K562 (cell line): Measurements from ENCODE around the gene PIK3CD. TPM values are rescaled to one million over a fixed set of nuclear protein-coding genes. Genes with fewer than 3 reads are reported as not detected.

ENCODE experiments used
- BRCA1 ChIP-seq, 2 experiments: fragments of 450-650 bp in 1 of 2; sonication (generic) in 1 of 2; formaldehyde crosslinking in 1 of 2; IDR thresholded peaks; 2 replicates each; pipeline versions ENCODE4 v1.5.0 to v1.6.1; 2017 to 2020; ENCODE audit warnings: mild to moderate bottlenecking in 1 of 2, missing genetic modification reagents in 1 of 2
- CLOCK ChIP-seq: fragments of 250-450 bp; sonication (Bioruptor Pico); IDR thresholded peaks from 2 replicates; pipeline ENCODE4 v1.4.0; 2020; ENCODE audit warnings: mild to moderate bottlenecking, moderate library complexity, borderline replicate concordance
- HMGN3 ChIP-seq: IDR thresholded peaks from 2 replicates; pipeline ENCODE4 v1.6.1; 2011; ENCODE audit warnings: borderline replicate concordance, low read depth, mild to moderate bottlenecking, mixed read lengths, low read length; ENCODE audit not compliant: insufficient read length; ENCODE audit errors: extremely low read depth
- NFXL1 ChIP-seq: fragments of 450-650 bp; formaldehyde crosslinking; IDR thresholded peaks from 2 replicates; pipeline ENCODE4 v1.4.0; 2021; ENCODE audit warnings: mild to moderate bottlenecking
- NR2C2 ChIP-seq, 2 experiments: fragments of 200-800 bp in 1 of 2; sonication (Bioruptor generic) in 1 of 2; sonication (generic) in 1 of 2; formaldehyde crosslinking in 1 of 2; IDR thresholded peaks; 2 replicates each; pipeline versions ENCODE4 v1.6.1 to v1.8.0; 2016 to 2022; ENCODE audit warnings: mild to moderate bottlenecking in 1 of 2, missing compliant biosample characterization in 1 of 2, missing genetic modification characterization in 1 of 2, missing genetic modification reagents in 1 of 2
- PHF8 ChIP-seq: fragments of 200-600 bp; sonication (generic); IDR thresholded peaks from 2 replicates; pipeline ENCODE4 v1.6.1; 2012; ENCODE audit warnings: mixed run types, mild to moderate bottlenecking, inconsistent platforms, low read length, moderate library complexity, borderline replicate concordance
- RAD21 ChIP-seq, 2 experiments: fragments of 250-450 bp in 1 of 2; fragments of 450-650 bp in 1 of 2; sonication (Bioruptor Pico) in 1 of 2; formaldehyde crosslinking in 1 of 2; IDR thresholded peaks in 1 of 2; conservative IDR thresholded peaks in 1 of 2; 2 replicates each; pipeline versions ENCODE4 v1.4.0 to v1.8.0; 2020 to 2022; ENCODE audit warnings: mild to moderate bottlenecking in 2 of 2, moderate library complexity in 1 of 2
- RCOR1 ChIP-seq, 2 experiments: IDR thresholded peaks; 2 replicates each; pipeline ENCODE4 v1.6.1; 2012; ENCODE audit warnings: low read depth in 2 of 2, low read length in 2 of 2, borderline replicate concordance in 1 of 2, improper control_type of control experiment in 1 of 2
- SETDB1 ChIP-seq: IDR thresholded peaks from one replicate; pipeline ENCODE4 v1.6.1; 2012; ENCODE audit warnings: low read length, control low read depth, inconsistent platforms
- TAL1 ChIP-seq: fragments of 450-650 bp; IDR thresholded peaks from 2 replicates; pipeline ENCODE4 v1.6.1; 2016; ENCODE audit warnings: mild to moderate bottlenecking
- YY1 ChIP-seq, 3 experiments: IDR thresholded peaks; 2 replicates each; pipeline ENCODE4 v1.6.1; 2011; ENCODE audit warnings: low read length in 2 of 3, mild to moderate bottlenecking in 2 of 3, moderate library complexity in 2 of 3, borderline replicate concordance in 1 of 3, control low read depth in 1 of 3, low read depth in 1 of 3; ENCODE audit not compliant: insufficient read depth in 3 of 3, insufficient replicate concordance in 2 of 3, control insufficient read depth in 1 of 3, insufficient read length in 1 of 3; ENCODE audit errors: extremely low read depth in 1 of 3
- ZNF707 ChIP-seq: fragments of 250-450 bp; sonication (Bioruptor Pico); conservative IDR thresholded peaks from 2 replicates; pipeline ENCODE4 v1.8.0; 2022; ENCODE audit warnings: inconsistent platforms, mild to moderate bottlenecking, moderate library complexity
- polyA plus RNA-seq, 8 experiments: library from polyadenylated mRNA; depleted of rRNA in 4 of 8; stranded (reverse) in 5 of 8; unstranded in 3 of 8; fragments of >200 nt; fragmentation: Nextera tagmentation in 2 of 8; fragmentation: Illumina TruSeq in 1 of 8; extraction: Ambion mirVana in 2 of 8; extraction: Trizol in 1 of 8; gene quantifications; 2 replicates each; pipeline versions ENCODE4 v1.2.1 to v1.2.3, GENCODE V29; 2011 to 2014; ENCODE audit warnings: inconsistent platforms in 1 of 8, missing spikeins in 1 of 8
- total RNA-seq, 7 experiments: library from RNA; depleted of rRNA in 6 of 7; stranded (reverse); fragments of >200 nt in 6 of 7; fragmentation: Illumina TruSeq in 2 of 7; extraction: Trizol in 2 of 7; gene quantifications; 2 replicates each; pipeline versions ENCODE4 v1.2.1 to v1.2.3, GENCODE V29; 2011 to 2021; ENCODE audit warnings: low replicate concordance in 1 of 7
- TF ChIP-seq, protein P1 (sequence below): fragments of 450-650 bp; IDR thresholded peaks from 2 replicates; pipeline ENCODE4 v1.6.1; 2017; ENCODE audit warnings: antibody characterized with exemption
- TF ChIP-seq, protein P2 (sequence below): fragments of 450-650 bp; formaldehyde crosslinking; IDR thresholded peaks from 2 replicates; pipeline ENCODE4 v1.4.0; 2022; ENCODE audit warnings: missing genetic modification characterization

PIK3CD gene
- total and polyA plus RNA-seq, 9 of the 15 experiments (the other 6 are each of a cell fraction or from before 2014, with no cell fraction given), result 1.8 to 20.8 (median 7.2) TPM

GRCh38 chr1:9724706-9725476, 73.4 kb downstream of the PIK3CD start (continued):
- TF ChIP-seq, protein P1, sequence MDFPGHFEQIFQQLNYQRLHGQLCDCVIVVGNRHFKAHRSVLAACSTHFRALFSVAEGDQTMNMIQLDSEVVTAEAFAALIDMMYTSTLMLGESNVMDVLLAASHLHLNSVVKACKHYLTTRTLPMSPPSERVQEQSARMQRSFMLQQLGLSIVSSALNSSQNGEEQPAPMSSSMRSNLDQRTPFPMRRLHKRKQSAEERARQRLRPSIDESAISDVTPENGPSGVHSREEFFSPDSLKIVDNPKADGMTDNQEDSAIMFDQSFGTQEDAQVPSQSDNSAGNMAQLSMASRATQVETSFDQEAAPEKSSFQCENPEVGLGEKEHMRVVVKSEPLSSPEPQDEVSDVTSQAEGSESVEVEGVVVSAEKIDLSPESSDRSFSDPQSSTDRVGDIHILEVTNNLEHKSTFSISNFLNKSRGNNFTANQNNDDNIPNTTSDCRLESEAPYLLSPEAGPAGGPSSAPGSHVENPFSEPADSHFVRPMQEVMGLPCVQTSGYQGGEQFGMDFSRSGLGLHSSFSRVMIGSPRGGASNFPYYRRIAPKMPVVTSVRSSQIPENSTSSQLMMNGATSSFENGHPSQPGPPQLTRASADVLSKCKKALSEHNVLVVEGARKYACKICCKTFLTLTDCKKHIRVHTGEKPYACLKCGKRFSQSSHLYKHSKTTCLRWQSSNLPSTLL, result no peak
- TF ChIP-seq HMGN3, result no peak
- TF ChIP-seq TAL1, result no peak
- TF ChIP-seq RAD21 (CRISPR knock-in tag; conservative IDR thresholded peaks at IDR 0.05 in 1 of 2, IDR thresholded peaks at IDR 0.05 in 1 of 2), result peak; percentile 62 to 96
- no peak for TF ChIP-seq NFXL1 (CRISPR knock-in tag)
- TF ChIP-seq BRCA1 (IDR thresholded peaks at IDR 0.05), result no peak
- no peak for TF ChIP-seq BRCA1 (CRISPR knock-in tag; IDR thresholded peaks at IDR 0.05)
- TF ChIP-seq YY1 (IDR thresholded peaks at IDR 0.05; ENCODE audit: borderline replicate concordance in 1 of 3, control insufficient read depth in 1 of 3, extremely low read depth in 1 of 3, insufficient read depth in 3 of 3, insufficient read length in 1 of 3, insufficient replicate concordance in 2 of 3, low read depth in 1 of 3, low read length in 2 of 3), result peak in 2 of 3 experiments; percentile 35 to 64
- no peak for TF ChIP-seq ZNF707 (CRISPR knock-in tag)
- TF ChIP-seq, protein P2, sequence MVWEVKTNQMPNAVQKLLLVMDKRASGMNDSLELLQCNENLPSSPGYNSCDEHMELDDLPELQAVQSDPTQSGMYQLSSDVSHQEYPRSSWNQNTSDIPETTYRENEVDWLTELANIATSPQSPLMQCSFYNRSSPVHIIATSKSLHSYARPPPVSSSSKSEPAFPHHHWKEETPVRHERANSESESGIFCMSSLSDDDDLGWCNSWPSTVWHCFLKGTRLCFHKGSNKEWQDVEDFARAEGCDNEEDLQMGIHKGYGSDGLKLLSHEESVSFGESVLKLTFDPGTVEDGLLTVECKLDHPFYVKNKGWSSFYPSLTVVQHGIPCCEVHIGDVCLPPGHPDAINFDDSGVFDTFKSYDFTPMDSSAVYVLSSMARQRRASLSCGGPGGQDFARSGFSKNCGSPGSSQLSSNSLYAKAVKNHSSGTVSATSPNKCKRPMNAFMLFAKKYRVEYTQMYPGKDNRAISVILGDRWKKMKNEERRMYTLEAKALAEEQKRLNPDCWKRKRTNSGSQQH (CRISPR knock-in tag), result no peak
- no peak for TF ChIP-seq NR2C2 (CRISPR knock-in tag; IDR thresholded peaks at IDR 0.05)
- TF ChIP-seq NR2C2 (tag; IDR thresholded peaks at IDR 0.05), result no peak
- TF ChIP-seq RCOR1 (IDR thresholded peaks at IDR 0.05; ENCODE audit: borderline replicate concordance in 1 of 2, low read depth in 2 of 2, low read length in 2 of 2), result peak in 1 of 2 experiments; percentile 47; a peak in 1 of 4 replicates
- no peak for TF ChIP-seq PHF8
- no peak for TF ChIP-seq CLOCK (CRISPR knock-in tag)
- no peak for TF ChIP-seq SETDB1
